Rectal smooth muscle tissue (tissue), 1 donor: Measurements from ENCODE around the gene MYO1D.
"Not testable (repeated sequence)": the region's sequence is repeated elsewhere in the genome, so short reads cannot be mapped to it uniquely, and the experiment has no call there.

ENCODE experiments used
- H3K27ac ChIP-seq: one replicate; pipeline ENCODE4 v1.7.0; 2013; ENCODE audit warnings: low read depth, low read length, inconsistent platforms
- H3K27me3 ChIP-seq: one replicate; pipeline ENCODE4 v1.7.0; 2013; ENCODE audit warnings: low read length; ENCODE audit not compliant: control insufficient read depth, insufficient read depth
- H3K36me3 ChIP-seq: one replicate; pipeline ENCODE4 v1.7.0; 2013; ENCODE audit warnings: low read length; ENCODE audit not compliant: control insufficient read depth, insufficient read depth
- H3K4me1 ChIP-seq: one replicate; pipeline ENCODE4 v1.7.0; 2013; ENCODE audit warnings: low read length; ENCODE audit not compliant: control insufficient read depth, insufficient read depth
- H3K4me3 ChIP-seq: one replicate; pipeline ENCODE4 v1.7.0; 2013; ENCODE audit warnings: low read length
- H3K9ac ChIP-seq: one replicate; pipeline ENCODE4 v1.7.0; 2013; ENCODE audit warnings: low read length

The MYO1D gene

DNA sequence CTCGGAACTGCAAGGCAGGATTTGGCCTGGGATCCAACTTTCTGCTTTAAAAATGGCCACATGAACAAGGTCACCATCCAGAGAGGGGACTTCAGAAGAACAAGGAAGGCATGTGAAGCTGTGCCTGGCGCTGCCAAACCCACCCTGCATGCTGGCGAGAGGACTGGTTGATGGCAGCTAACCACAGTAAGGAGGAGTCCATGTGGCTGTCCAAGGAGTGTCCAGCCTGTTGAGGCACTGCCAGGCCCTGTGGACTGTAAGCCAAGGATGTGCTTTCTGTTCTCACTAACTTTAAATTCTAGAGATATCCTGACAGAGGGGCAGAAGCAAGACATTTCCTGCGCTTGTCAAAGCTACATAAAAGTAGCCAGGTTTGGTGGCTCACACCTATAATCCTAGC lies 349.8 kb downstream of the MYO1D start:
- Histone ChIP-seq H3K4me1 (no peaks in the 10 kb centered on the region), H3K36me3 (no peaks in the 10 kb centered on the region), H3K27me3 (no peaks in the 10 kb centered on the region), H3K27ac (no peak overlapping the region), H3K9ac (no peak overlapping the region), H3K4me3 (no peak overlapping the region)

DNA sequence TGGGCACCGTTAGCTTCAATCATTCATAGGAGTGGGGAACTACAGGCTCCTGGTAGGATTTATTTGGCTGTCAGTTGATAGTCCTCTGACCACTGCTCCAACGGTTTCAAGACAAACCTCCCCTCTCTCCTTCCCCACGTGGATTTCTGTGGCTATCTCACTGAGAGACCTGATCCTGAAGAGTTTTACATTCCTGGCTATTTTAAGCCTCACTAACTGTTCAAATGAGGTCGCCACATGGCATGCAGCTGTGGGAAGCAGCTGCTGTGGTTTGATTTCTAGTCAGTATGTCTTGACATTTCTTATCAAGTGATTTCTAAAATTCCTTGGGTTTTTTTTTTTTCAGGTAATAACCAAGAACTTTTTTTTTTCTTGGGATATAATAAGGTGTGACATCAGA lies 351.8 kb downstream of the MYO1D start:
- no peak overlapping the region for H3K27ac ChIP-seq
- no peaks in the 10 kb centered on the region for H3K4me1 ChIP-seq
- no peak overlapping the region for H3K9ac ChIP-seq
- no peak overlapping the region for H3K4me3 ChIP-seq
- H3K27me3 ChIP-seq: no peaks in the 10 kb centered on the region
- no peaks in the 10 kb centered on the region for H3K36me3 ChIP-seq

DNA sequence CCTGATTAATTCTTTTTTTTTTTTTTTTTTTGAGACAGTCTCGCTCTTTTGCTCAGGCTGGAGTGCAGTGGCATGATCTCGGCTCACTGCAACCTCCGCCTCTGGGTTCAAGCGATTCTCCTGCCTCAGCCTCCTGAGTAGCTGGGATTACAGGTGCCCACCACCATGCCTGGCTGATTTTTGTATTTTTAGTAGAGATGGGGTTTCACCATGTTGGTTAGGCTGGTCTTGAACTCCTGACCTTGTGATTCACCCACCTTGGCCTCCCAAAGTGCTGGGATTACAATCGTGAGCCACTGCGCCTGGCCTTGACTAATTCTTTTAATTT lies 352.4 kb downstream of the MYO1D start:
- H3K27ac ChIP-seq, H3K4me3 ChIP-seq, H3K36me3 ChIP-seq: not testable (repeated sequence)

DNA sequence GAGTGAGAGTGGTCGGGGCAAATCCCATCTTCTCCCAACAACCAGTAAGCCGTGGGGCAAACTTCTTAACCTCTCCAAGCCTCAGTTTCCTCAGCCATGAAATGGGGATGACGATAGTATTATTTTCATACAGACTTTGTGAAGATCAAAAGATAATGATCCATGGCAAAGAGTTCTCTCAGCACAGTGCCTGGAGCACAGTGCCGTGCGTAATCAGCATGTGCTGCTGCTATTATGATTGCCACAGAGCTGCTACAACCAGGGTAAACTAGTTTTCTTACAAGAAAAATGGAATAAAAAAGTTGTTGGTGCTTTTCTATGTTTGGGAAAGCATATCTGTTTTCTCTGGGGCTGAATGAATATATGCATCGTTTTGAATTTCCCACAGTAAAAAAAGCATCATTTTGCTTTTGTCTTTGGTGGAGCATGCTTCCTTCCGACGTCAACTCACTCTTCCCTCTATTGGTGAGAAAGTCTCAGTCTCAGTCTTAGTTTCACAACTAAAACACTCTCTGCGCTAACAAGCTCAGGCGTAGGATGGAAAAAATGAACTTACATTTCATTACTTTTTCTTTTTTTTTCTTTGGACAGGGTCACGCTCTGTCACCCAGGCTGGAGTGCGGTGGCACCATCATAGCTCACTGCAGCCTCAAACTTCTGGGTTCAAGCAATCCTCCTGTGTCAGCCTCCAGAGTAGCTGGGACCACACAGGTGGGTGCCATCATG lies 352.9 kb downstream of the MYO1D start:
- H3K4me3 ChIP-seq: no peak overlapping the region
- H3K27me3 ChIP-seq: no peaks in the 10 kb centered on the region
- H3K27ac ChIP-seq: no peak overlapping the region
- H3K36me3 ChIP-seq: no peaks in the 10 kb centered on the region
- no peak overlapping the region for H3K9ac ChIP-seq
- H3K4me1 ChIP-seq: no peaks in the 10 kb centered on the region

More for the DNA sequence above, 352.4 kb downstream of the MYO1D start:
- H3K9ac ChIP-seq, H3K27me3 ChIP-seq, H3K4me1 ChIP-seq: not testable (repeated sequence)

DNA sequence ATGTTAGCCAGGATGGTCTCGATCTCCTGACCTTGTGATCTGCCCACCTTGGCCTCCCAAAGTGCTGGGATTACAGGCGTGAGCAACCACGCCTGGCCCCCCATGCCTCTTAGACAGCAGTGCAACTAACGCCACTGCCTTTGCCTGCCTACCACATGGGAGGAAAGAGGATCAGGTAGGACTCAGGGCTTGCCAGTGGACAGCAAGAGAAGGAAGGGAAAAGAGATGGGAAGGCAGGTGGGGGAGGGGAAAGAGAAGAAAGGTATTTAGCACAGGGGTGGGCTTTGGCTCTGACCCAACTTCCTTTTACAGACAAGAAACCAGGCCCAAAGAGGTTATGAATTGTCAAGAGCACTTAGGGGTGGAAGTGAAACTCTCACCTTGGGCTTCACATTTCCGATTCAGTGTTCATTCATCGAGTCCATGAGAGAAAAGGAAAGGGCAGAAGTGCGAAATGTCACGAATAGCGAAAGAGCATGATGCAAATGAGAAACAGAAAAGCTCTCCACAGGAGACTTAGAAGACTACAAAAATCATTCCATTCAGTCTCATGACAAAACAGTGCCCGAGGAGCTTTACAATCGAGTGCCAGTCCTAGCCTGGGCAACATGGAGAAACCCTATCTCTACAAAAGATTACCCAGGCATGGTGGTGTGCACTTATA lies 353.8 kb downstream of the MYO1D start:
- Histone ChIP-seq H3K9ac (peak overlapping the region; percentile 6), H3K36me3 (no peaks in the 10 kb centered on the region), H3K27ac (no peak overlapping the region), H3K27me3 (no peaks in the 10 kb centered on the region), H3K4me1 (no peaks in the 10 kb centered on the region), H3K4me3 (no peak overlapping the region)

DNA sequence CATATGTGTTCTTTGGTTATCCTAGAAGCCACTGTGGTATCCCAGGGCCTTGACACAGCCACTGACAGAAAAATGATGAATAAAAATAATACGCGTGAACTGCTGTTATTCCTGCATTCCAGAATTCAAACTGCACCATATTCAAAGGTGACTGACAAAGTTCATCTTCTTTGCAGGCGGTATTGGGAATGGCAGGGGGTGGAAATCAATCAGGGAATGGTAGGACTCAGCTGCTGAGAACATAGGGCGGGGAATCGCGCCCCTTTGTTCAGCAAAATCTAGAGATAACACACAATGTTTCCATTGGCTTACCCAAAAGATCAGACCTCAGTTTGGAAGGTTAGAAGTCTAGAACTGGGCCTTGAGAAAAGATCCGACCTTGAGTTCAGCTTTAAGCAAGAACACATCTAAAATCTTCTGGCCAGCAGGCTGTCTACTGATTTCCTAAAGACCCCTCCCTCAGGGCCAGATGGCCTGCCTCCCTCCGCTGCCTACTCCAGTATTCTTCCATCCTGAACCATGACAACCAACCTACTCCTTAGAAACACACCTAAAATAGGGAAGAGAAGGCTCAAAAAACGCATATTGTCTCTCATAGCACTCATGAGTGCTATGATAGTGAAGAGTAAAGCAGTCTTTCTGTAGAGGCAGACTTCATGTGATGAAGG lies 356.1 kb downstream of the MYO1D start:
- Histone ChIP-seq H3K4me3 (no peak overlapping the region), H3K36me3 (no peaks in the 10 kb centered on the region), H3K4me1 (no peaks in the 10 kb centered on the region), H3K27me3 (no peaks in the 10 kb centered on the region), H3K27ac (no peak overlapping the region), H3K9ac (no peak overlapping the region)

DNA sequence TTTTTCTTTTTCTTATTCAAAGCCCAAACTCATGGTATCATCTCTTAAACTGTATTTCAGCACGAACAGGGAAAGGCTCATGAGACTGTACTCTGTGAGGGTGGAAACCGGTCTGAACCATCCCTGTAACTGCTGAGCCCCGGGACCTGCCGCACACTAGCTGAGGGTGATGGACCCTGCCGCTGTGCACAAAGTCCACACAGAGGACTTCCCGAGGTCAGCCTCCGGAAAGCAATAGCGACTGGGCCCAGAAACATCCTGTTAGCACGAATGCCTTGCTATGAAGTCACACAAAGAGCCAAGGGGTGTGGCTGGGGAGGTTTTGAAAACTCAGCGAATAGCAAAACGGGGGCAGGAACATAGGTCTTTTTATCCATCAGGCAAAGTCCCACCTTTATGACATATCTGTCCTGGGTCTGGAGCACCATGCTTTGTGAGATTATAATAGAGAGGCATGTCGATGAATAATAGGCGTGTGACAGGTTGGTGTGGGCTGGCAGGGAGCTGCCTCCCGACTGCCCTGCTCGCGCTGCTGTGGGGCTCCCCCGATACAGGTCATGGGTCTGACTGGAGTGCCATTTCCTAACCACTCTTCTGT lies 356.7 kb downstream of the MYO1D start:
- no peaks in the 10 kb centered on the region for H3K27me3 ChIP-seq
- H3K9ac ChIP-seq: no peak overlapping the region
- no peak overlapping the region for H3K27ac ChIP-seq
- no peaks in the 10 kb centered on the region for H3K36me3 ChIP-seq
- H3K4me3 ChIP-seq: no peak overlapping the region
- H3K4me1 ChIP-seq: no peaks in the 10 kb centered on the region

DNA sequence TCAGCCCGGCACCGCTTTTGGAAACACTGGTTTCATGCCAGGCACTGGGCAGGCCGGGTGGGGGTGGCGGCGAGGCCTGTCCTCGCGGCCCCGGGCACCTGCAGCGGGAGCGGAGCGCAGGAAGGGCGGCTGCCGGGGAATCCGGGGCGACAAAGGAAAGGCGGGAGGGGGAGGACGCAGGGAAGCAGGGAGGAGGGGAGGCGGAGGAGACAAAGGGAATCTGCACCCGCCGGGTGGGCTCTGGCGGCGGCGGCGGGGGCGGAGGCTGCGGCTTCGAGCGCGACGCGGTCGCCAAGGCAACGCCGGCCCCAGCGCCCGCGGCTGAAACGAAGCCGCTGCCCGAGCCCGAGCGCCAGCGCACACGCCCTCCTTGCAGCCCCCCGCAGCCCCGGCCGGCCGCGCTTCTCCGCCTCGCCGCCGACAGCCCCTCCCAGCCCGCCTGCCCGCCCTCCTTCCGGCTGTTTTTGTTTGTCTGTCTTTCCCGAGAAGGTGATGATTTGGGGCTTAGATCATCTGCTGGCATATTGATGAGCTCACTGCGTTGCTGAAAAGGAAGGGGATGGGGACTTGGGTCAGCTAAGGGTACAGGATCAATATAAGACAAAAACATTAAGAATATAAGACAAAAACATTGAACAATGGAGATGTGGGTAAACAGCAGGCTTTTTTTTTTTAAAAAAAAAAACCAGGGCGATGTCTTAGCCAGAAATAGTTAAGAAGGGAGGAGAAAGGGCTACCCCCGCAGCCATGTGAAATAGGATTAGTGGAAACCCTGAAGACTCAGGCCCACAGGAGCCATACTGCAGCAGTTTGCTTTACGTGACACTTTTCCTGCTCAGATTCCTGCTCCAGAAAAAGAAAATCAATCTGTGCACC lies 357.5 kb downstream of the MYO1D start:
- no peaks in the 10 kb centered on the region for H3K36me3 ChIP-seq
- H3K27ac ChIP-seq: no peak overlapping the region
- no peak overlapping the region for H3K9ac ChIP-seq
- peak overlapping the region; percentile 47 for H3K4me3 ChIP-seq
- H3K4me1 ChIP-seq: no peaks in the 10 kb centered on the region
- no peaks in the 10 kb centered on the region for H3K27me3 ChIP-seq

DNA sequence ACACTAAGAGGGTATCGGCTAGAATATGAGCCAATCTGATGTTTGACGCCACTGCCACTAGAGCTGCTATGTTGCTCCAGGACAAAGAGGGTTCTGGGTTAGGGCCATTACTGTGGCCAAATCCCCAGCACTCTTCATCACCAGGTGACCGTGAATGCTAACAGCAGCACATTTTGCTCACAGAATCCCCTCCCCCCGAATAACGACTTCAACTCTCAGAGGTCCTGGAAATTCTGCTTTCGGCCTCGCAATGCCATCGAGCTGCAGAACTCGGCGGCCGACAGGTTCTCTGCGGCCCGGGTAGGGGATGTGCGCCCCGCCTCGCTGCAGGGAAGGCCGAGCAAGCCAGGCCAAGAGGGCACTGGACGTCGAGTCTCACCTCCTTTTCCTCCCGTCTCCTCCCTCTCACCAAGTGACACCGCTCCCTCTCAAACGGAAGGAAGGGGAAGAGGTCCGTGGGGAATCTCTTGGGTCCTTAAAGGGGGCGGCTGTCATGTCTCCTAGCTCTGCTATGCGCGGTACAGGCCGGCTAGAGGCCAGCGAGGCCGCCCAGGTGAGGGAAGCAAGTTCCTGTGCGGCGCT lies 358.2 kb downstream of the MYO1D start:
- Histone ChIP-seq H3K4me3 (peak overlapping the region; percentile 47), H3K27me3 (no peaks in the 10 kb centered on the region), H3K27ac (no peak overlapping the region), H3K4me1 (no peaks in the 10 kb centered on the region), H3K36me3 (no peaks in the 10 kb centered on the region), H3K9ac (no peak overlapping the region)

DNA sequence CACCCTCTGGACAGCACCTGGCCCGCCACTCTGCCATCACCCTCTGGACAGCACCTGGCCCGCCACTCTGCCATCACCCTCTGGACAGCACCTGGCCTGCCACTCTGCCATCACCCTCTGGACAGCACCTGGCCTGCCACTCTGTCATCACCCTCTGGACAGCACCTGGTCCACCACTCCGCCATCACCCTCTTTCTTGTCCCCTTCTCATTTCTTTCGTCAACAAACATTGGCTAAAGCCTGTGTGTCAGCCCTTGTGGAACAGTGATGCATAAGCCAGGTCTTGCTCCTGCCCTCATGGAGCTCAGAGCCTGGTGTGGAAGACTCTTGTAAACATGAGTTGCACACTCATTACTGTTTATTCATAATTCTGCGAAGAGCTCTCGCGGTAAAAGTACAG lies 358.9 kb downstream of the MYO1D start:
- Histone ChIP-seq H3K27me3 (no peaks in the 10 kb centered on the region), H3K36me3 (no peaks in the 10 kb centered on the region), H3K9ac (no peak overlapping the region), H3K4me1 (no peaks in the 10 kb centered on the region), H3K27ac (no peak overlapping the region), H3K4me3 (no peak overlapping the region)

DNA sequence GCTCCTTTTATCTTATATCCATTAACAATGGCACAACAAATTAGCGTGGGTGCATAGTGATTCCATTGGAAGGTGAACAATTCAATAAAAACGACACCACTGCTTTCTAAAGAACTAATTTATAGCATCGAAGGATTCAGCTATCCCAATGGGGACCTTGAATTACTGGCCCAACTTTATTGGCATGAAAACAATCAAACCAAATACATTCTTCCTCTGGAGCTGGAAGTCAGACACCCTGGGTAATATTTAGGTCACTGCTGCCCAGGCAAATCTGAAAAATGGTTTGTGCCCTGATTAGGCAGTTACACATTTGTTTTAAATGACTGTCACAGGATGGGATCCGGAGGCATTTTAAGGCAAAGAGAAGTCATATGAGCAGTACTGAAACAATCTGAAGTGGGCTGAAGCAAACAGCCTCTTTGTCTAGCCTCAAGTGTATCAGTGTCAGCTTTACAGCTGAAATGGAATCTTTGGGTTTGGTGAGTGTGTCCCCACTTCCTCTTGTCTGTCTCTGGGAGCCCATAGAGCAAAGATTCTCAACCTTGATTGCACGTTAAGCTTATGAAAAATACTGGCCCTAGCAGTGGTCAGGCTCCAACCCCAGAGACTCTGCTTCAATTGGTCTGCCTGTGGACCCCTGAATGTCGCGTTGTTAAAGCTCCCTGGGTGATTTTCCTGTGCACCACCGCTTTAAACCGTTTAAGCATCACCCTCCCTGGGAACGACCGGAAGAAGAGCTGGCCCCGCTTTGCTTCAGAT lies 359.8 kb downstream of the MYO1D start:
- Histone ChIP-seq H3K27me3 (no peaks in the 10 kb centered on the region), H3K36me3 (no peaks in the 10 kb centered on the region), H3K4me1 (no peaks in the 10 kb centered on the region), H3K27ac (no peak overlapping the region), H3K4me3 (no peak overlapping the region), H3K9ac (no peak overlapping the region)
